ENCODE results near the gene TIMM17B.
A peak's percentile ranks its signal among the peaks of the same experiment; 100 is the strongest.

DNA sequence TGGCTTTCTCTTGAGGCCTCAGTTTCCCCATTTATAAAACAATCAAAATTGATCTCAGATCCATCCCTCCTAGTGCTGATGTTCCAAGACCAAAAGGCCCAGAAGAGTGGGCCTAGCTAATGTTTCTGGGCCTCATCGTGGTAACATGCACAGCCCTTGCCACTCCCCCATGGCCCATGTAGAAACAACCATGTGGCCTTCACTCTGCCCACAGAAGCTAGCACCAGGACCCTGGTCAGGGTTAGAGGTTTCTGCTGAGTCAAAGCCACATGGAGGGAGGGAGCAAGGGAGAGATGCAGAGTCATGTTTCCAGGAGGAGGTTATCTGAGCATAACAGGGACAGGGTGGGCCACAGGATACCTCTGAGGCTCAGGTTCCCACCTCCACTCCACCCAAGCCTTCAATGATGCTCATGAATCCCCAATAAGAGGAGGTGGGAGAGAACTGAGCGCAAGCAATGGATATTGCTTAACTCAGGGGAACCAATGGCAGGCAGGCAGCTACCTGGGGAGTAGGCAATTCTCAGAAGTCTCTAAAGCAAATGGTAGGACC, 42.9 kb upstream of the TIMM17B start:
- peak; percentile 40 for TF ChIP-seq POLR2A (IDR thresholded peaks at IDR 0.05; ENCODE audit: low read length)
- TF ChIP-seq GATA1 (IDR thresholded peaks at IDR 0.05; ENCODE audit: low read depth, low read length), result no peak
